GM18519 (cell line): ENCODE data around the gene NOXO1.

Experiments used
- ATAC-seq: cut with Tn5 transposase; IDR thresholded peaks from one replicate; pipeline ENCODE4 v1.9.1; 2021; ENCODE audit warnings: mild to moderate bottlenecking, moderate library complexity; ENCODE audit not compliant: unreplicated experiment, low FRiP score

The NOXO1 gene

DNA sequence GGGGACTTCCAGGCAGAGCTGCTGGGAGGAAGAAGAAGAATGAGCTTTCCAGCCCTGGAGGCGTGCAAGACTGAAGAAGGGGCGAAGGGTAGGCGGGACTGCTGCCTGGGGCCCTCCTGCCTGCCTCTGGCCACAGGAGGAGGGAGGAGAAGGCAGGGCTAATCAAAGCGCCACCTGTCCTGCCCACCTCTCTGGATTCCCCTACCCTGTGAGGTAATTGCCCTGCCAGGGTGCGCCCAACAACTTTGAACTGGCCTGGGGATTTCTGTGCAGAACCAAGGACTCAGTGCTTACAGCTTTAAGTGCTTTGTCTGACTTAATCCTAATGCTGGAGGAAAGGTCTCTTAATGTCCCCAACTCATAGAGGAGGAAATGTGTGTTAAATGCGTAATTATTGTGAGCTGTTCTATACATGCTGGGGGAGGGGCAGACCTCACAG is at the start of gene NOXO1:
TSS of gene NOXO1 (minus strand) at position 72 of the 439 bp plus-strand sequence. CDS start 290 bp downstream, outside the sequence.
- no peak for ATAC-seq

DNA sequence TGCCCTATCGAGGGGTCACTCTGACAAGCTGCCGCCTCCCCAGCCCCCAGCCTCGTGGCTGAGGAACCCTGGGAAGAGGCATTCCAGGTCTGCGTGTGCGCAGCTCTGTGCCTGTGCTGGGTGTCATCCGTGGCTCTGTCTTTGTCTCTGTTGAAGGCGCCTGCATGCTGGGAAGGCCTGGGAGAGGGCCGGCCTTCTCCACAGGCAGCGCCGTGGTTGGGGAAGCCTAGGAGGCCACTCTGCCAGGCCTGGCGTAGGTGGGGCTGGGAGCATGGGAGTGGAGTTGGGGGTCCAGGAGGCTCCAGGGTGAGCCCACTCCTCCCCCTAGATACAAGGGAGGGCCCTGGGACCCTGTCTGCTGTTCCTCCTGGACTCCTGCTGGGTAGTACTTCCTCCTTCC is 48.8 kb upstream of the NOXO1 start:
- no peak for ATAC-seq

GRCh38 chr16:2029350-2029749 is 48.1 kb upstream of the NOXO1 start:
- no peak for ATAC-seq

- ATAC-seq: no peak
Measured at GRCh38 chr16:2028620-2029220, 47.5 kb upstream of the NOXO1 start.

DNA sequence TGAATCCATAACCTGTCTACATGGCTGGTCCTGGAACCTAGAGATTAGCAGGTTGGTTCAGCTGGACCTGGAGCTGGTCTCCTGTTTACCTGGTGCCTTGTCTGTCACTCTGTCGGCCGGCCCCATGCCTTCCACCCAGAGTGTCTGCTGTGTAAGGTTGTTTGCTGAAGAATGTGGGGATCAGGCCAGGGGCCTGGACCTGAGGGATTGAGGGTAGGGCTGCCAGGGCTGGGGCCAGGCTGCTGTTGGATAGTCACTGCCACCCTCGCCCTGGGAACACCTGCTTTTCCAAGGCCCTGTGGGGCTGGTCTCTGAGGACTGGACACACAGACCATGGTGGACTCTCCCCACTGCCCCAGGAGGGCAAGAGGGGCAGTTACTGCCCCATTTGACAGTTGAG is 46.9 kb upstream of the NOXO1 start:
- no peak for ATAC-seq

GRCh38 chr16:2027024-2028010 is 46.0 kb upstream of the NOXO1 start:
- no peak for ATAC-seq

DNA sequence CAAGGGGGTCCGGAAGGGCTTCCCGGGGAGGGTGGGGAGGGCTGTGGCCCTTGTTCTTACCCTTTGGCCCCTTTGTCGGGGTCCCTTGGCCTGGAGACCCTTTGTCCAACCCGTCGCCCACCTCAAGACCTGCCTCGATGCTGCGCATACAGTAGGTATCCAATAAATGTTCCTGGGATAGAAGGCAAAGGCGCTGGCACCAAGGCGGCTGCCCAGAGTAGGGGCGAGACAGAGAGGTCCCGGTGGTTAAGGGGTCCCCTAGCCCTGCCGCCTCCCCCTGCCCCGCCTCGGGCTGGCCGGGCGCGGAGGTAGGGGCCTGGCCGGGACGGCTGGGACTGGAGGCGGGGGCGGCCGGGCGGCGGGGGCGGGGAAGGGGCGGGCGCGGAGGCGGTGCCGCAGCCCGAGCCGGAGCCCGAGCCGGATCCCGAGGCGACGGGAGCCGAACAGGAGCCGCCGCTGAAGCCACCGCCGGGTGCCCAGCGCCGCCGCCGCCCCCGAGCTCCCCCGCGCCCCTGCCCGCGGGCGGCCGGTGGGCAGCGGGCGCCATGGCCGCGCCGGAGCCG is 45.3 kb upstream of the NOXO1 start, which contains the start of gene NHERF2:
TSS of gene NHERF2 (plus strand) at position 442 of the 563 bp plus-strand sequence. CDS start at position 546, 104 bp downstream.
- ATAC-seq: no peak

DNA sequence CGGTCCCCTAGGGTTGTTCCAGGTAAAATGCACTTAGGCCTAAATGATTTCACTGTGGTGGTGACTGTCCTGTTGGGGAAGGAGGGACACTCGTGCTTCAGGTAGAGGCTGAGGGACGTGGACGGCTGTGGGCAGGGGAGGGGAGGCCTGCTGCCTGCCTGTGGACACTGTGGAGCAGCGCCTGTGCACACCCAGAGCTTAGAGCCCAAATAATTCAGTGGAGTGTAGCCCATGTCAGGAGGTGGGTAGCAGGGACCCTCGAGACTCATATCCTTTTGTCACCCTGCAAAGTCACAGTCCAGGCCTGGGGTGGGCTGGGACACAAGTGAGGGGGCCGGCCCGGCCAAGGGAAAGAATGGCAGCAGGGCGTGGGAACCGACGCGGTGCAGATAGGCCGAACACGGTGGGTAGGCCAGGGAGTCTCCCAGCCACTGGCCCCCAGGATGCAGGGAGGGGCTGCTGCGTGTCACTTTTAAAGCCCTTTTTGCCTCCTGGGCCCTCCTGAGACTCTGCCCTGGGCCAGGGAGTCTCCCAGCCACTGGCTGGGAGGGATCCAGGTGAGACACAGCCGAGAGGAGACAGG is 44.7 kb upstream of the NOXO1 start:
- ATAC-seq: no peak

DNA sequence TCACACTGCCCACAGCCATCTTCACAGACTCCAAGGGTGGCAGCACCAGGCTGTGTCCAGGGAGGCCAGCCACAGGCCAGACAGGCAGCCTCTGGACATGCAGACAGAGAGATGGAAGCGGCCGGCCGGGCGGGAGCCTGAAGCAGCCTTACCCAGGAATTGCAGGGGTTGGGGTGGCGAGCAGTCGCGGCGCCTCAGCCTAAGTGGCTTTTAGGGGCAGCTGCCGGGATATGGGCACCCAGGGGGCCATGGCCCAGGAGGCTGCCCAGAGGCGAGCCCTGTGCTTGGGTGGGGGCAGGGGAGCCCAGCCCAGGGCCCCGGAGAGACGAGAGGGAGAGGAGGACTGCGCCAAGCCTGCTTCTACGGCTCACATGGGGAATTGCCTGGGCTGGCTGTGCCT is 44.0 kb upstream of the NOXO1 start:
- ATAC-seq: no peak

DNA sequence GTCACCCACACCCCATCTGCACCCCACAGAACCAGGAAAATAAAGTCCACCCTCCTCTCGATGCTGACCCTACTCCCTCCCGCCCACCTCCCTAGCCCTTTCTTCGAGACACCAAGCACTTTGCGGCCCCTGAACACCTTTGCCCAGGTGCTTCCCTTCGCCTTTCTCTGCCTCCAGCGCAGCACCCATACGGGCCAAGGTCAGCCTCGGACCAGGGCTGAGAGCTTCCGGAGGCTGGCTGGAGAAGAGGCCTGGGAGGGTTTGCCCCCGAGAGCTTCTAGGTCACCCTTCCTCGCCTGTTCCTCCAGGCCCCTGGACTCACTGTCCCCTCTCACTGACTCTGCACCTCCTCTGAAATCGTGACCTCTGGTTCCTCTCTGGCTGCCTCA is 42.8 kb upstream of the NOXO1 start:
- no peak for ATAC-seq

GRCh38 chr16:2023092-2024031 is 42.1 kb upstream of the NOXO1 start:
- peak; percentile 81 for ATAC-seq

DNA sequence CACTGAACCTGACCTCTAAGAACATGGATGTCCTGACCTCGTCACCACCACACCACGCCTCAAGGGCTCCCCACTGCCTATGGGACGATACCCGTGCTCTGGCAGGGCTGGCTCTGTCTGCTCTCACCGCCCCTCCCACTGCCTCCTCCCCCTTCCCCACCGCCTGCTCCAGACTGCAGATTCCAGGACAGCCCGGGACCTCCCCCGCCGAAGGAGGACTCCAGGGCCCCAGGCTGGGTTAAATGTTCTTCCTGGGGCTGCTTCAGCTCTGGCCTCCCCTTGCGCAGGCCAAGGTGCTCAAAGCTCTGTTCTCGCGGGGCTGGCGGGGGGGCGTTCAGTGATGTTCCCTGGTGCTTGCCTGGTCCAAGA is 41.4 kb upstream of the NOXO1 start:
- ATAC-seq: no peak

DNA sequence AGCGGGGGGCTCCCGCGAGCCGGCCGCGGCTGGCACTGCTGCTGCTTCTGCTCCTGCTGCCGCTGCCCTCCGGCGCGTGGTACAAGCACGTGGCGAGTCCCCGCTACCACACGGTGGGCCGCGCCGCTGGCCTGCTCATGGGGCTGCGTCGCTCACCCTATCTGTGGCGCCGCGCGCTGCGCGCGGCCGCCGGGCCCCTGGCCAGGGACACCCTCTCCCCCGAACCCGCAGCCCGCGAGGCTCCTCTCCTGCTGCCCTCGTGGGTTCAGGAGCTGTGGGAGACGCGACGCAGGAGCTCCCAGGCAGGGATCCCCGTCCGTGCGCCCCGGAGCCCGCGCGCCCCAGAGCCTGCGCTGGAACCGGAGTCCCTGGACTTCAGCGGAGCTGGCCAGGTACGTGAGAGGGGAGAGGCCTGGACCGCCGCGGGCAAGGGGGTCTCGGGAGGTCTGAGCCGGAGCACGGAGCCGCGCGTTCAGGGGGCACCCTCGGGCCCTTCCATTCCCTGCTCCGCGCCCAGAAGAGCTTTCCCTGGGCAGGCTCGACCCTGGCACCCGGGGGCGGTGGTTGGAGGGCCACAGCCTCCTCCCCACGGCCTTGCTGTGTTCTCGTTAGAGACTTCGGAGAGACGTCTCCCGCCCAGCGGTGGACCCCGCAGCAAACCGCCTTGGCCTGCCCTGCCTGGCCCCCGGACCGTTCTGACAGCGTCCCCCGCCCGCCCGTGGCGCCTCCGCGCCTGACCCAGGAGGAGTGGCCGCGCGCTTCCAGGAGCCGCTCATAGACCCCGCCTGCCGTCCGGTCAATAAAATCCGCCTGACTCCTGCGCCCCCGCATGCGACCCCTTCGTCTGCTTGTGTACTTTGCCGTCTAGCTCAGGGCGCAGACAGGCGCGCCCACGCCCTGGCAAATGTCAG is 38.9 kb upstream of the NOXO1 start:
- ATAC-seq: no peak

GRCh38 chr16:2019518-2019920 is 38.2 kb upstream of the NOXO1 start, which contains the start of gene NPW:
Gene NPW, plus strand, starts transcription at chr16:2019785.
- ATAC-seq: no peak

DNA sequence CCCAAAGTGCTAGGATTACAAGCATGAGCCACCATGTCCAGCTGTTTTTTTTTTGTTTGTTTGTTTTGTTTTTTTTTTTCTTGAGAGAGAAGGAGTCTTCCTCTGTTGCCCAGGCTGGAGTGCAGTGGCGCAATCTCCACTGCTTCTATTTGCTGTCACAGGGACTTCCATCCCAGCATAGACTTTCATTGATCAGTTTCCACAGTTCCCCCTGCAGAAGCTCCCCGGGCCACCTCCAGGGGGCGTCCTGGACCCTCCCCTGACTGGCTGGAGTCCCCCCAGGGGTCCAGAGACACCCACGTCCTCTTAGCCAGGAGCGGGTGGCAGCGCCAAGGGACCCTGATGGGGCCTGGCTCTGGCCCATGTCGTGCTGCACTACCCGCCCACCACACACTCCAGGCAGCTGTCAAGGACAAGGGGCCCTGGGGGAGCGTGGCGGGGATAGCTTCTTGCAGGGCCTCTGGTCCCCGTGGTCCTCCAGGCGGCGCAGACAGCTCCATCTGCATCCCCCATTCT is 35.2 kb upstream of the NOXO1 start:
- no peak for ATAC-seq

GRCh38 chr16:2015947-2016208 is 34.6 kb upstream of the NOXO1 start:
- ATAC-seq: no peak

GRCh38 chr16:2015117-2015946 is 34.1 kb upstream of the NOXO1 start:
- ATAC-seq: no peak

GRCh38 chr16:2013527-2013926 is 32.3 kb upstream of the NOXO1 start:
- no peak for ATAC-seq
